HUDEP-2 (cell line): Measurements from ENCODE around the gene DYRK1A.
"Not testable (repeated sequence)": the region's sequence is repeated elsewhere in the genome, so short reads cannot be mapped to it uniquely, and the experiment has no call there.

ENCODE experiments used
- DNase-seq, 76 experiments: peaks; one replicate each; lab custom pipeline; 2025; ENCODE audit not compliant: unreplicated experiment in 76 of 76; lab: John Stamatoyannopoulos, UW

The DYRK1A gene

DNA sequence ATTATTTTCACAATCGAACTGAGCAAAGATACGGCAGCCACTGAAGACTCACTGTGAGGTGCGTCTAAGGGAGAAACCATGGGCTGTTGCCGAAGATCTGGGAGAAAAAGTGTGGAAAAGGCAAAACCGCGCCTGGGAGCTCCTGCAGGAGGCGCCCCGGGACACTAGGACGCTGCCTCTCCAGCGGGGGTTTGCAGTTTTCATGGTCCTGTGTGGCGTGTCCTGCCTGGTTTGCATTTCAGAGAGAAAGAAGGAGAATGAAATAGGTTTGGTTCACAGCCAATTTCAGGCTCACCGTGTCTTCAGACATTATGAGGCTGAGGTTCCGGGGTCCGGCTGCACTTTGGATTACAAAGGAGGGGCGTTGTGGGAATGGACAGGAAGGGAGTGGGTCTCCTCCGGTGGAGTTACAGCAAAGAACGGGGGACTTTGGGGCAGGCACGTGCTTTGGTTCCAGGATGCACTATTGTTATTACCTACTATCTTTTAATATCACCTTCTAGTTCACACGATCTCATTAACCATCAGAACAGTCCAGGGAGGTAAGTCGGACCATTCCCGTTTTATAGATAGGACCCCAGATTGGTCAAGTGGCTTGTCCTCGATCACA, 179.8 kb downstream of the DYRK1A start:
- DNase-seq = no peak

GRCh38 chr21:37546949-37547614, 180.5 kb downstream of the DYRK1A start:
- peak in 19 of 76 experiments; percentile 13 to 60 (median 33) for DNase-seq

DNA sequence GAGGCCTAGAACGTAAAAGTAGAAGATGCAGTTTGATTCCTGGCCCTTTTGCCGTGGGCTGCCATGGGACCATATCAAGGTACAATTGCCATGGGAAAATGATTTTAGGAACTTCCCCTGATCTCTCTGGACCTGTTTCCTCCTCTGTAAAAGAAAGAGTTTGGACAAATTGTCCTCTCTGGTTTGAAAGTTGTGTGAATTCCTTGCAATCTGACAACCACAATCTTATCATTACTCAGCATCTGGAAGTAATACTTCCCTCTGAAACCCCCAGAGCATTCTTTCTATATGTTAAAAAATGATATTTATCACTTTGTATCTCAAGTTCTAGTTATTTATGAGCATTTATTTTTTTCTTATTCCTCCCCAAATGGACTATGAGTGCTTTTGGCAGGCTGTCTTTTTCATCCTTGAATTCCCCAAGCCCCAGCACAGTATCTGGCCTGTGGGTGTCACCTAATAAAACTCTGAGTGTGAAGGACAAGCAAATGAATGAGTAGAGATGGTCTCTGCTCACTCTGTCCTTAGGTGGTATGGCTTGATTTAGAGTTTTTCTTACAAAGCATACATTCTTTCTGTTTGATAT, 181.1 kb downstream of the DYRK1A start:
- peak in 7 of 76 experiments; percentile 29 to 57 (median 37) for DNase-seq

- peak in 37 of 76 experiments; percentile 11 to 63 (median 38) for DNase-seq
These were observed 182.0 kb downstream of the DYRK1A start for GRCh38 chr21:37548521-37548981.

GRCh38 chr21:37549730-37550129, 183.2 kb downstream of the DYRK1A start:
- not testable (repeated sequence) for DNase-seq

- DNase-seq = no peak
These were observed 183.6 kb downstream of the DYRK1A start for GRCh38 chr21:37550157-37550556.

GRCh38 chr21:37550618-37551330, 184.2 kb downstream of the DYRK1A start:
- DNase-seq = no peak

- DNase-seq = no peak
These were observed 184.9 kb downstream of the DYRK1A start for GRCh38 chr21:37551331-37551992.

- DNase-seq = no peak
These were observed 185.4 kb downstream of the DYRK1A start for GRCh38 chr21:37551993-37552355.

- DNase-seq = no peak
These were observed 186.0 kb downstream of the DYRK1A start for GRCh38 chr21:37552496-37553029.

GRCh38 chr21:37553078-37553481, 186.5 kb downstream of the DYRK1A start:
- DNase-seq = no peak

DNA sequence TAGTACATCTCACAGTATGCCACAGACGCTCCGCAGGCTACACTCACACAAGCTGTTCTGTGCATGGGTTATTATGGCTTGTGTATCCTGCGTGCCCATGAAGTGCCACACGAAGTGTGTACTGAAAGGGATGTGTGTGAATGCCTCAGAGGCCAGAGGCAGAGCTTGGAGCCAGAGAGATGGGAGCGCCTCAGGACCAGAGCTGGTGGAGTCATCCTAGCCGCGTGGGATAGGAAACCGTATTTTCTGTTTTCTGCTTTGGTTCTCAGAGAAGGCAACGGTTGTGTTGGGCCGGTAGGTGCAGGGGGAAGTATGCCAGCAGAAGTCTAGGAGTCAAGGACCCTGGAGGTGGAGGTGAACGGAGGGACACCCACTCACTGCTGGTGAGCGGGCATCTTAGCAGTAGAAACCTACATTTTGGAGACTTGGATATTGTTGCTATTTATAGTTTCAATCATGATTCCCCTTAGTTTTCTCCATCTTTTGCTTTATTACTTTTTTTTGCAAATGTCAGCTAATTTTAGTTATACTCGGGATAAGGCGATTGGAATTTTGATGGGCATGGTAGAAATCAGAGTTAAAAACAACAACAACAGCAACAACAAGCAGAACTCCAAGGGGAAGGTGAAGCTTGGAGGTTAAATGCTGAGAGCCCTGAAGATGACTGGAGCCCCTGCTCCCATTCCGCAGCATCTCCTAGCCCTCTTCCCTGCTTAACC, 188.2 kb downstream of the DYRK1A start:
- DNase-seq = no peak

GRCh38 chr21:37555672-37556261, 189.2 kb downstream of the DYRK1A start:
- DNase-seq = no peak

DNA sequence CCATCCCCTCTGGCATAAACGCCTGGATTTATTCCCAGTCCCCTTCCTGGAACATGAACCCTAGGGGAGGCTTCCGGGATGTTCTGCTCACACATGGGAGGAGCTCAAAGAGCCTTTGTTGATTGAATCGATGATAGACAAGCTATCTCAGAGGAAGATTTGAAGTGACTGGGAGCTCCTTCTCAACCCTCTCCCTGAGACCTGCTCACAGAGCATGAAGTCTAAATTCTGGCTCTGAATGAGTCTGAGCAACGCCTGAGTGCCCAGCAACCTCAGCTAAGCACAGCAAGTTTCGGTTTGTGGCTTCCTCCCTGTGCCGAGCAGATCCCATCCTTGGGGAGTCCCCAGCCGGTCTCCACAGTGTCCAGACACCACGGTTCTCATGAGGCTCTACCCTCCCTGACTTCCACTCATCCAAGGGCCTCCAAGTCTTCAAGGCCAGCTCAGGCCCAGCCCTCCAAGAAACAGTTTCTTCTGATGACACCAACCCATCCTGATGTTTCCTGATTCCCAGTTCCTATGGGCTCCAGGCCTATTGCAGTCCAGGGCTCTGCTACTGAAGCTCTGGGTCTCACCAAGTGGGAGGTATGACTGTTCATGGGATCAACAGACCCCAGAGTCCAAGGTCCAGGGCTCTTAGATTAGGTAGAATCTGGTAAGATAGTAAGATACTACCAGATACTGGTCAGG, 190.8 kb downstream of the DYRK1A start:
- DNase-seq = no peak

DNA sequence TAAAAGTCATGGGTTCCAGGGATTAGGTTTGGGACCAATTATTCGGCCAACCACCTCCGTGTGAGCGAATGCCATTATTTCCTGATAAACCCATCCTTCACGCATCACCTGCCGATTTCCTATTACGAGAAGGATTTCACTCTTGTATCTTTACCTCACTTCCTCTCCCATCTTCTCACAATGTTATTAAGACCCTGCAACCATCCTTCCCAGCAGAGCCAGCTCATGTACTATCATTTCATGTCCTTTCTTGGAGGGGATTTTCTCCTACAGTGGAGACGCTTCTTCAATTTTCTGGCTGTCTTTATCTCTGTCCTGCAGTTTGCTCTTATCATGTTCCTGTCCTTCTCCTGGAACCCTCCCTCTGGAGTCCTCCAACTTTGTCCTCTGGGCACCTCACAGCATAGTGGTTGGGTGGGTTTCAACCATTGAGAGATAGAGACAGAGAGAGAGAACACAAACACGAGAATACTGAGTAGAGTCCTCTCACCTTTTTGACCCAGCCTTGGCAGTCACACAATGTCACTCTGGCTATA, 192.2 kb downstream of the DYRK1A start:
- peak in 32 of 76 experiments; percentile 14 to 72 (median 33) for DNase-seq

DNA sequence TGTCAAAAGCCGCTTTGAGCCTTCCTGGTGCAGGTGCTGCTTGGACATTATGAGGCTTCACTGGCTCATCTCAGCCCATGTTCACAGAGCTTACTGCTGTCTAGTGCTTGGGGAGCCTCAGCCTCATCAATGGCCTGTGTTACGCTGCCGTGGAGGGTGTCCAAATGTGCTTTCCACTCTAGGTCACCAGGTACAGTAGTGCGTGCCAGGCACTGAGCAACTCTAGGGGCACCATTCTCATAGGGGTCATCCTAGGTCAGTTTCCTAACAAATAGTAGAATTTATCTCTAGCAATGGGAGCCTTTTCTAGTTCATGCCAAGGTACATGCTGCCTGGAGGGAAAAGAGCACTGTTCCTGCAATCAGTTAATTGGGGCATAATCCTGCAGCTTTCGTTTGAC, 193.8 kb downstream of the DYRK1A start:
- no peak for DNase-seq

DNA sequence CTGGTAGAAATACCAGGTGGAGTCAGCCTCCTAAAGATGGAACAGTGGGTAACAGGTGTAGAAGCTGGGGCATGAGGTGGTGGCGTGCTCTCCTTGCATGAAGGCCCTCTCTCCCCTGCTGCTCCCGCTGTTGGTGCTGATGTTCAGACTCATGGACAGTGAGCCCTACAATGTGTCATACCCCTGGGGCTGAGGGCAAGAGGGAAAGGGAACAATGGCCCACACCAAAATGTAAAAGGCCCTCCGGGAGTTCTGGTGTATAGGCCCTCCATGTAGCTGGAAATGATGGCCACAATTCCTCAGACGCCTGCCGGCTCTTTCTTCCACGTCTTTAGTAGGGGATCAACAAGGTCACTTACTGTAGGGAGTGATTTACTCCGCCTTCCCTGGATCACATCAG, 194.9 kb downstream of the DYRK1A start:
- no peak for DNase-seq
